ENCODE data around the gene YIPF3. TPM values are rescaled to one million over a fixed set of nuclear protein-coding genes. Genes with fewer than 3 reads are reported as not detected.

Gene YIPF3
- polyA plus RNA-seq, 1 donor (not counting 4 experiments of a cell fraction or from before 2014, with no cell fraction given): 136 TPM

DNA sequence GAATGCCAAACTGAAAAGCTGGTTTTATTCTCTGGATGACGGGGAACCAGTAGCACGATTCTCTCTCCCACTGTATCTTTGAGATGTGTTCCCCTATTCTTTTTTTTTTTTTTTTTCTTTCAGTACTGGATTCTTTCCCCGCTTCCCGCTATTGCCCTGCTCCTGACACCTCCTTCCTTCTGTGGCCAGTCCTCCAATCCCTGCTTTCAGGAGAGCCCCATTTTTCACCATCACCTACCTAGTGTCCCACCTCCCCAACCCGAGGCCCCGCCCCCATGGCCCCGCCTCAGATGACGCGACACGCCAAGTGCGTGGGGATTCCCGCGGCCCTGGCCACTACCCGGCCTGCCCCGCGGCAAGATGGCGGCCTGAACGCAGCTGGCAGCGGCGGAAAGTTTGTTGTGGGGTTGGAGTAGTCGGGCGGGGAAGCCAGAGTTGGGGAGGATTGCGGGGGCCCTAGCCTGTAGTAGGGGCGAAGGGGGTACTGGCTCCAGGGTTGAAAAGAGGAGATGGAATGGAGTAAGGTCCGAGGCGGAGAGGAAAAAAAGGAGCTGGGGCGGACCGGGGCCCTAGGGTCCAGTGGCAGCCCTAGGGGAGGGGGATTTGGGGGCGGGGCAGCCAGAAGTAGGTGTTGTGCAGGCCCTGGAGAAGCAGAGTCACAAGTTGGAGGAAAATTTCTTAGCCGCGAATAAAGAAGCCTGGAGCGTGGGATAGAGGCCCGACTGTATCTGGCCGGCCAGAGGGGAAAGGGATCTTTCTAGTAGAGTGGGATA lies 39.3 kb downstream of the YIPF3 start, which contains the start of gene TJAP1:
Gene TJAP1, plus strand, starts transcription at position 336 of the 773 bp plus-strand sequence. CDS start 21,432 bp downstream, outside the sequence.
- no peak for DNase-seq (ENCODE audit: low read depth, low spot score)
- Histone ChIP-seq H3K9ac (ENCODE audit: control insufficient read depth, extremely low read depth, insufficient read depth, low read length) (peak within 1 kb of the TSS; percentile 90), H3K9me3 (ENCODE audit: control insufficient read depth, low read depth, low read length) (no peaks in the 10 kb centered on the region), H3K79me2 (ENCODE audit: control insufficient read depth, insufficient read depth, low read length) (peaks cover 29% of the 10 kb centered on the region), H3K27me3 (ENCODE audit: control insufficient read depth, extremely low read depth, insufficient read depth, low read length) (no peaks in the 10 kb centered on the region), H3K27ac (ENCODE audit: control insufficient read depth, insufficient read depth, low read length) (peak within 1 kb of the TSS; percentile 88), H2AFZ (ENCODE audit: control insufficient read depth, low read length) (peak within 1 kb of the TSS; percentile 75), H3K4me1 (ENCODE audit: control insufficient read depth, extremely low read depth, insufficient read depth, low read length) (peaks cover 45% of the 10 kb centered on the region), H3K36me3 (ENCODE audit: control insufficient read depth in 2 of 2, extremely low read depth in 1 of 2, insufficient read depth in 2 of 2, low read length in 2 of 2) (peaks cover 0 to 3% of the 10 kb centered on the region in 2 experiments), H4K20me1 (ENCODE audit: control insufficient read depth, extremely low read depth, insufficient read depth, low read length) (no peaks in the 10 kb centered on the region), H3K4me3 (ENCODE audit: control insufficient read depth in 2 of 3, extremely low read depth in 1 of 3, insufficient read depth in 2 of 3, low read depth in 1 of 3, low read length in 3 of 3) (peak within 1 kb of the TSS; percentile 52 to 85 (median 77)), H3K4me2 (ENCODE audit: control insufficient read depth, extremely low read depth, insufficient read depth, low read depth, low read length) (peak within 1 kb of the TSS; percentile 99), H3K9me1 (ENCODE audit: control insufficient read depth, extremely low read depth, insufficient read depth, low read length) (no peaks in the 10 kb centered on the region)
- FAIRE-seq: no peak
- TF ChIP-seq, protein P1, sequence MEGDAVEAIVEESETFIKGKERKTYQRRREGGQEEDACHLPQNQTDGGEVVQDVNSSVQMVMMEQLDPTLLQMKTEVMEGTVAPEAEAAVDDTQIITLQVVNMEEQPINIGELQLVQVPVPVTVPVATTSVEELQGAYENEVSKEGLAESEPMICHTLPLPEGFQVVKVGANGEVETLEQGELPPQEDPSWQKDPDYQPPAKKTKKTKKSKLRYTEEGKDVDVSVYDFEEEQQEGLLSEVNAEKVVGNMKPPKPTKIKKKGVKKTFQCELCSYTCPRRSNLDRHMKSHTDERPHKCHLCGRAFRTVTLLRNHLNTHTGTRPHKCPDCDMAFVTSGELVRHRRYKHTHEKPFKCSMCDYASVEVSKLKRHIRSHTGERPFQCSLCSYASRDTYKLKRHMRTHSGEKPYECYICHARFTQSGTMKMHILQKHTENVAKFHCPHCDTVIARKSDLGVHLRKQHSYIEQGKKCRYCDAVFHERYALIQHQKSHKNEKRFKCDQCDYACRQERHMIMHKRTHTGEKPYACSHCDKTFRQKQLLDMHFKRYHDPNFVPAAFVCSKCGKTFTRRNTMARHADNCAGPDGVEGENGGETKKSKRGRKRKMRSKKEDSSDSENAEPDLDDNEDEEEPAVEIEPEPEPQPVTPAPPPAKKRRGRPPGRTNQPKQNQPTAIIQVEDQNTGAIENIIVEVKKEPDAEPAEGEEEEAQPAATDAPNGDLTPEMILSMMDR (optimal IDR thresholded peaks at IDR 0.05 in 1 of 3, IDR thresholded peaks at IDR 0.05 in 1 of 3, conservative IDR thresholded peaks at IDR 0.05 in 1 of 3; ENCODE audit: extremely low read depth in 1 of 3, insufficient read depth in 2 of 3, low read length in 3 of 3): no peak
- TF ChIP-seq EZH2 (IDR thresholded peaks at IDR 0.05; ENCODE audit: low read length): no peak
- dilution Hi-C loops (cut with MboI; ENCODE audit: extremely low pct_ligation_motif_present, low sequenced_read_pairs): no loop called here

- peak overlapping the region; percentile 90 for H3K9ac ChIP-seq (ENCODE audit: control insufficient read depth, extremely low read depth, insufficient read depth, low read length)
- H3K4me3 ChIP-seq (ENCODE audit: control insufficient read depth in 2 of 3, extremely low read depth in 1 of 3, insufficient read depth in 2 of 3, low read depth in 1 of 3, low read length in 3 of 3): peak overlapping the region in 1 of 3 experiments; percentile 85
- H3K9me3 ChIP-seq (ENCODE audit: control insufficient read depth, low read depth, low read length): no peaks in the 10 kb centered on the region
- H3K4me1 ChIP-seq (ENCODE audit: control insufficient read depth, extremely low read depth, insufficient read depth, low read length): peaks cover 38% of the 10 kb centered on the region
- no peak for DNase-seq (ENCODE audit: low read depth, low spot score)
- H4K20me1 ChIP-seq (ENCODE audit: control insufficient read depth, extremely low read depth, insufficient read depth, low read length): no peaks in the 10 kb centered on the region
- no peaks in the 10 kb centered on the region for H3K27me3 ChIP-seq (ENCODE audit: control insufficient read depth, extremely low read depth, insufficient read depth, low read length)
- H3K9me1 ChIP-seq (ENCODE audit: control insufficient read depth, extremely low read depth, insufficient read depth, low read length): no peaks in the 10 kb centered on the region
- peaks cover 28% of the 10 kb centered on the region for H3K79me2 ChIP-seq (ENCODE audit: control insufficient read depth, insufficient read depth, low read length)
- no peak for FAIRE-seq
- peak overlapping the region; percentile 21 for H3K27ac ChIP-seq (ENCODE audit: control insufficient read depth, insufficient read depth, low read length)
- H2AFZ ChIP-seq (ENCODE audit: control insufficient read depth, low read length): peak overlapping the region; percentile 75
- peak overlapping the region; percentile 71 for H3K4me2 ChIP-seq (ENCODE audit: control insufficient read depth, extremely low read depth, insufficient read depth, low read depth, low read length)
- TF ChIP-seq, protein P1 (optimal IDR thresholded peaks at IDR 0.05 in 1 of 3, IDR thresholded peaks at IDR 0.05 in 1 of 3, conservative IDR thresholded peaks at IDR 0.05 in 1 of 3; ENCODE audit: extremely low read depth in 1 of 3, insufficient read depth in 2 of 3, low read length in 3 of 3): no peak
- no peak for TF ChIP-seq EZH2 (IDR thresholded peaks at IDR 0.05; ENCODE audit: low read length)
- H3K36me3 ChIP-seq (ENCODE audit: control insufficient read depth in 2 of 2, extremely low read depth in 1 of 2, insufficient read depth in 2 of 2, low read length in 2 of 2): peaks cover 0 to 3% of the 10 kb centered on the region in 2 experiments
- dilution Hi-C loops (cut with MboI; ENCODE audit: extremely low pct_ligation_motif_present, low sequenced_read_pairs): no loop called here
These were observed 40.0 kb downstream of the YIPF3 start for GRCh38 chr6:43476746-43477145.
